ENCODE results near the gene ARL16. TPM values are rescaled to one million over a fixed set of nuclear protein-coding genes. Genes with fewer than 3 reads are reported as not detected.

The ARL16 gene
- total RNA-seq, 2 experiments from 2014 or later: 17.7 to 18.5 TPM

- CTCF ChIA-PET: no interaction called here
- POLR2A ChIA-PET: no interaction called here
Measured at GRCh38 chr17:81660441-81660840, 23.2 kb downstream of the ARL16 start.

GRCh38 chr17:81659038-81659437 lies 24.6 kb downstream of the ARL16 start:
- ChIA-PET POLR2A (no interaction called here), CTCF (interaction anchor here (0.9 kb wide), 1 partner anchor 21 kb away, joined by 4 read pairs; no protein-coding TSS in a partner anchor)

- POLR2A ChIA-PET: no interaction called here
- CTCF ChIA-PET: no interaction called here
Measured at GRCh38 chr17:81656835-81657234, 26.8 kb downstream of the ARL16 start.

- POLR2A ChIA-PET: no interaction called here
- CTCF ChIA-PET: no interaction called here
Measured at GRCh38 chr17:81656118-81656743, 27.4 kb downstream of the ARL16 start, which contains the start of gene PDE6G. TSS of gene PDE6G (minus strand) at chr17:81656542. CDS start at chr17:81653305, 3,237 bp downstream.

- ChIA-PET CTCF (interaction anchor here (1.4 kb wide), 1 partner anchor 54 kb away, joined by 3 read pairs; no protein-coding TSS in a partner anchor), POLR2A (no interaction called here)
Measured at GRCh38 chr17:81655378-81656117, 28.0 kb downstream of the ARL16 start.

GRCh38 chr17:81652906-81653771 lies 30.5 kb downstream of the ARL16 start:
- CTCF ChIA-PET: interaction anchor here (0.6 kb wide), 1 partner anchor 30 kb away, joined by 3 read pairs; no protein-coding TSS in a partner anchor
- POLR2A ChIA-PET: interaction anchor here (0.7 kb wide), 1 partner anchor 50 kb away, joined by 3 read pairs; the partner anchor contains the start of gene MRPL12

- POLR2A ChIA-PET: interaction anchor here (1.0 kb wide), 1 partner anchor 13 kb away, joined by 3 read pairs; no protein-coding TSS in a partner anchor
- CTCF ChIA-PET: no interaction called here
Measured at GRCh38 chr17:81651692-81652091, 31.9 kb downstream of the ARL16 start.

- ChIA-PET POLR2A (interaction anchor here (0.6 to 1.0 kb wide), 2 partner anchors 14 to 132 kb away, joined by 3 read pairs; no protein-coding TSS in a partner anchor), CTCF (interaction anchor here (0.7 kb wide), 1 partner anchor 317 kb away, joined by 4 read pairs; no protein-coding TSS in a partner anchor)
Measured at GRCh38 chr17:81650951-81651350, 32.6 kb downstream of the ARL16 start.

GRCh38 chr17:81648707-81649085 lies 34.9 kb downstream of the ARL16 start:
- CTCF ChIA-PET: no interaction called here
- POLR2A ChIA-PET: no interaction called here

- ChIA-PET POLR2A (no interaction called here), CTCF (interaction anchor here (0.6 kb wide), 2 partner anchors 9 to 823 kb away, joined by 3 read pairs; no protein-coding TSS in a partner anchor)
Measured at GRCh38 chr17:81648013-81648706, 35.4 kb downstream of the ARL16 start.

- ChIA-PET CTCF (interaction anchor here (0.6 kb wide), 2 partner anchors 8 to 824 kb away, joined by 3 read pairs; no protein-coding TSS in a partner anchor), POLR2A (no interaction called here)
Measured at GRCh38 chr17:81647640-81648012, 36.0 kb downstream of the ARL16 start.

GRCh38 chr17:81646869-81647600 lies 36.6 kb downstream of the ARL16 start:
- ChIA-PET POLR2A (no interaction called here), CTCF (no interaction called here)

- ChIA-PET CTCF (no interaction called here), POLR2A (no interaction called here)
Measured at GRCh38 chr17:81644976-81645952, 38.3 kb downstream of the ARL16 start.

- POLR2A ChIA-PET: no interaction called here
Measured at GRCh38 chr17:81644496-81644895, 39.1 kb downstream of the ARL16 start.

GRCh38 chr17:81641825-81642489 lies 41.6 kb downstream of the ARL16 start:
- ChIA-PET CTCF (no interaction called here), POLR2A (no interaction called here)

More at GRCh38 chr17:81644496-81644895, 39.1 kb downstream of the ARL16 start:
- CTCF ChIA-PET: no interaction called here

- ChIA-PET POLR2A (no interaction called here), CTCF (interaction anchor here (0.5 to 0.7 kb wide), 3 partner anchors 9 to 713 kb away, joined by 3 read pairs; no protein-coding TSS in a partner anchor)
Measured at GRCh38 chr17:81640011-81640410, 43.6 kb downstream of the ARL16 start.

GRCh38 chr17:81638683-81639082 lies 44.9 kb downstream of the ARL16 start:
- POLR2A ChIA-PET: no interaction called here

More at GRCh38 chr17:81638683-81639082, 44.9 kb downstream of the ARL16 start:
- CTCF ChIA-PET: interaction anchor here (1.2 kb wide), 1 partner anchor 20 kb away, joined by 4 read pairs; no protein-coding TSS in a partner anchor
